ENCODE measurements around the gene APEH. TPM values are rescaled to one million over a fixed set of nuclear protein-coding genes. Genes with fewer than 3 reads are reported as not detected.

The APEH gene
- polyA plus RNA-seq, 3 donors = 145 to 153 (median 152) TPM

- no peak for DNase-seq (ENCODE audit: extremely low read depth in 1 of 11, low read depth in 9 of 11, low spot score in 4 of 11)
These were observed 12.1 kb upstream of the APEH start for GRCh38 chr3:49662021-49662420.

- DNase-seq (ENCODE audit: extremely low read depth in 1 of 11, low read depth in 9 of 11, low spot score in 4 of 11) = no peak
These were observed 11.3 kb upstream of the APEH start for GRCh38 chr3:49662720-49663413.

- DNase-seq (ENCODE audit: extremely low read depth in 1 of 11, low read depth in 9 of 11, low spot score in 4 of 11) = no peak
These were observed 10.3 kb upstream of the APEH start for GRCh38 chr3:49663831-49664230.

GRCh38 chr3:49664300-49664699 lies 9.9 kb upstream of the APEH start:
- DNase-seq (ENCODE audit: extremely low read depth in 1 of 11, low read depth in 9 of 11, low spot score in 4 of 11) = no peak

- no peak for DNase-seq (ENCODE audit: extremely low read depth in 1 of 11, low read depth in 9 of 11, low spot score in 4 of 11)
These were observed 8.2 kb upstream of the APEH start for GRCh38 chr3:49665822-49666519.

- no peak for DNase-seq (ENCODE audit: extremely low read depth in 1 of 11, low read depth in 9 of 11, low spot score in 4 of 11)
These were observed 7.6 kb upstream of the APEH start for GRCh38 chr3:49666592-49666991.

- DNase-seq (ENCODE audit: extremely low read depth in 1 of 11, low read depth in 9 of 11, low spot score in 4 of 11) = no peak
These were observed 6.3 kb upstream of the APEH start for GRCh38 chr3:49667701-49668413.

- DNase-seq (ENCODE audit: extremely low read depth in 1 of 11, low read depth in 9 of 11, low spot score in 4 of 11) = no peak
These were observed 5.7 kb upstream of the APEH start for GRCh38 chr3:49668414-49668797.

GRCh38 chr3:49668861-49669260 lies 5.3 kb upstream of the APEH start:
- DNase-seq (ENCODE audit: extremely low read depth in 1 of 11, low read depth in 9 of 11, low spot score in 4 of 11) = no peak

GRCh38 chr3:49669352-49669751 lies 4.8 kb upstream of the APEH start:
- DNase-seq (ENCODE audit: extremely low read depth in 1 of 11, low read depth in 9 of 11, low spot score in 4 of 11) = no peak

- DNase-seq (ENCODE audit: extremely low read depth in 1 of 11, low read depth in 9 of 11, low spot score in 4 of 11) = no peak
These were observed 3.2 kb upstream of the APEH start for GRCh38 chr3:49670940-49671290.

- DNase-seq (ENCODE audit: extremely low read depth in 1 of 11, low read depth in 9 of 11, low spot score in 4 of 11) = peak in 7 of 11 donors; percentile 41 to 71 (median 63)
These were observed 2.6 kb upstream of the APEH start for GRCh38 chr3:49671291-49672288.

- DNase-seq (ENCODE audit: extremely low read depth in 1 of 11, low read depth in 9 of 11, low spot score in 4 of 11) = no peak
These were observed 933 bp upstream of the APEH start for GRCh38 chr3:49673121-49673714.

- no peak for DNase-seq (ENCODE audit: extremely low read depth in 1 of 11, low read depth in 9 of 11, low spot score in 4 of 11)
These were observed 389 bp downstream of the APEH start for GRCh38 chr3:49674497-49674983.

GRCh38 chr3:49675912-49676311 lies 1.8 kb downstream of the APEH start:
- no peak for DNase-seq (ENCODE audit: extremely low read depth in 1 of 11, low read depth in 9 of 11, low spot score in 4 of 11)

GRCh38 chr3:49680493-49681231 lies 6.5 kb downstream of the APEH start:
- no peak for DNase-seq (ENCODE audit: extremely low read depth in 1 of 11, low read depth in 9 of 11, low spot score in 4 of 11)

GRCh38 chr3:49681232-49681522 lies 7.0 kb downstream of the APEH start:
- DNase-seq (ENCODE audit: extremely low read depth in 1 of 11, low read depth in 9 of 11, low spot score in 4 of 11) = no peak

GRCh38 chr3:49681543-49681942 lies 7.4 kb downstream of the APEH start:
- DNase-seq (ENCODE audit: extremely low read depth in 1 of 11, low read depth in 9 of 11, low spot score in 4 of 11) = no peak

All from renal cortex interstitium (tissue), 11 donors.